Endothelial cell of umbilical vein (primary cell): ENCODE results near the gene SYNGR1. TPM values are rescaled to one million over a fixed set of nuclear protein-coding genes. Genes with fewer than 3 reads are reported as not detected.

Experiments
- BruUV-seq: library from RNA; stranded (reverse); fragments of 400-500 nt; replicated peaks from 2 replicates; lab custom pipeline; 2021; lab: Mats Ljungman, UMichigan
- CTCF ChIA-PET: fragments of 300-600, 350-600 bp; sonication (Branson Sonifier 250); formaldehyde crosslinking; loops from one replicate; lab custom pipeline; 2021; ENCODE audit warnings: antibody characterized with exemption, inconsistent platforms; lab: Charles Lee
- POLR2A ChIA-PET: fragments of 300-600, 350-600 bp; sonication (Branson Sonifier 250); formaldehyde crosslinking; loops from one replicate; lab custom pipeline; 2021; ENCODE audit warnings: antibody characterized with exemption, inconsistent platforms; lab: Charles Lee
- DNase-seq: peaks from one replicate; pipeline ENCODE4 v3.0.0-alpha.2; 2011; ENCODE audit warnings: low read depth, low spot score
- FAIRE-seq: peaks from 2 replicates; lab custom pipeline; 2011; peaks lifted over from hg19 to GRCh38; lab: Jason Lieb, UNC
- H2AFZ ChIP-seq: 2 replicates; pipeline ENCODE4 v1.6.0; 2012; ENCODE audit warnings: low read depth, low read length, control low read depth, inconsistent platforms
- H3K27ac ChIP-seq: 2 replicates; pipeline ENCODE4 v1.5.1; 2011; ENCODE audit warnings: low read depth, mild to moderate bottlenecking, control low read depth, low read length, moderate library complexity; ENCODE audit not compliant: insufficient read depth
- H3K27me3 ChIP-seq, 2 experiments: 2 replicates each; pipeline versions ENCODE4 v1.6.0 to v1.6.1; 2011; ENCODE audit warnings: low read length in 2 of 2, mixed read lengths in 1 of 2; ENCODE audit not compliant: control insufficient read depth in 2 of 2, insufficient read depth in 2 of 2
- H3K36me3 ChIP-seq, 2 experiments: 2 replicates in 1 of 2; 3 replicates in 1 of 2; pipeline ENCODE4 v1.5.1; 2011; ENCODE audit warnings: low read length in 2 of 2, mild to moderate bottlenecking in 1 of 2, moderate library complexity in 1 of 2; ENCODE audit not compliant: control insufficient read depth in 2 of 2, insufficient read depth in 2 of 2; ENCODE audit errors: extremely low read depth in 1 of 2
- H3K4me1 ChIP-seq: 3 replicates; pipeline ENCODE4 v1.5.1; 2011; ENCODE audit warnings: mild to moderate bottlenecking, low read length; ENCODE audit not compliant: control insufficient read depth, insufficient read depth; ENCODE audit errors: extremely low read depth
- H3K4me2 ChIP-seq: 2 replicates; pipeline ENCODE4 v1.6.1; 2011; ENCODE audit warnings: low read length, control low read depth, mixed read lengths; ENCODE audit not compliant: insufficient read depth
- H3K4me3 ChIP-seq, 3 experiments: fragments of 200-600 bp in 1 of 3; sonication (generic), shearing (Covaris generic) in 1 of 3; replicated peaks in 1 of 3; 2 replicates each; pipeline ENCODE4 v1.5.1; 2011 to 2016; ENCODE audit warnings: control low read depth in 3 of 3, low read length in 3 of 3, mild to moderate bottlenecking in 2 of 3, inconsistent platforms in 1 of 3, low read depth in 1 of 3, moderate library complexity in 1 of 3; ENCODE audit not compliant: insufficient read depth in 1 of 3
- H3K79me2 ChIP-seq: 2 replicates; pipeline ENCODE4 v1.6.0; 2012; ENCODE audit warnings: low read length, inconsistent platforms; ENCODE audit not compliant: control insufficient read depth, insufficient read depth
- H3K9ac ChIP-seq: replicated peaks from 2 replicates; pipeline ENCODE3; 2011; ENCODE audit warnings: low read length, control low read depth; ENCODE audit not compliant: insufficient read depth; ENCODE audit errors: extremely low read depth
- H3K9me1 ChIP-seq: replicated peaks from 3 replicates; pipeline ENCODE4 v1.6.0; 2011; ENCODE audit warnings: mild to moderate bottlenecking, low read length; ENCODE audit not compliant: control insufficient read depth, insufficient read depth; ENCODE audit errors: extremely low read depth
- H3K9me3 ChIP-seq: replicated peaks from 2 replicates; pipeline ENCODE4 v1.5.1; 2012; ENCODE audit warnings: low read length, inconsistent platforms; ENCODE audit not compliant: control insufficient read depth, insufficient read depth
- H4K20me1 ChIP-seq: replicated peaks from 2 replicates; pipeline ENCODE3; 2011; ENCODE audit warnings: mild to moderate bottlenecking, low read length; ENCODE audit not compliant: control insufficient read depth, insufficient read depth; ENCODE audit errors: extremely low read depth
- EZH2 ChIP-seq: IDR thresholded peaks from 2 replicates; pipeline ENCODE4 v1.6.1; 2012; ENCODE audit warnings: borderline replicate concordance, low read depth, mild to moderate bottlenecking, moderate library complexity, low read length, inconsistent platforms; ENCODE audit not compliant: severe bottlenecking
- FOS ChIP-seq: IDR thresholded peaks from 2 replicates; pipeline ENCODE4 v1.6.1; 2011; ENCODE audit warnings: mild to moderate bottlenecking, low read length, moderate library complexity, borderline replicate concordance; ENCODE audit not compliant: insufficient read depth
- GATA2 ChIP-seq: IDR thresholded peaks from 2 replicates; pipeline ENCODE4 v1.7.0; 2011; ENCODE audit warnings: low read depth, mild to moderate bottlenecking, moderate library complexity, mixed read lengths, low read length; ENCODE audit not compliant: insufficient read length, insufficient read depth
- JUN ChIP-seq: IDR thresholded peaks from 2 replicates; pipeline ENCODE4 v1.6.1; 2011; ENCODE audit warnings: borderline replicate concordance, low read depth; ENCODE audit not compliant: insufficient read length, insufficient read depth
- MYC ChIP-seq: IDR thresholded peaks from one replicate; pipeline ENCODE4 v1.6.1; 2011; ENCODE audit warnings: mild to moderate bottlenecking, low read depth, low read length
- POLR2A ChIP-seq: IDR thresholded peaks from 2 replicates; pipeline ENCODE4 v1.6.1; 2012; ENCODE audit warnings: low read depth, mild to moderate bottlenecking, control low read depth, low read length
- POLR2AphosphoS5 ChIP-seq: IDR thresholded peaks from 2 replicates; pipeline ENCODE4 v1.6.1; 2012; ENCODE audit warnings: low read depth, mild to moderate bottlenecking, control low read depth, low read length, moderate library complexity; ENCODE audit not compliant: insufficient read depth
- dilution Hi-C: fragments of 300-500 bp; cut with MboI; formaldehyde crosslinking; loops from one replicate; pipeline ENCODE4 v1.15.0; 2019; ENCODE audit warnings: low sequenced_read_pairs; ENCODE audit not compliant: extremely low pct_ligation_motif_present
- intact Hi-C: fragments of 100-400 bp; cut with micrococcal nuclease; formaldehyde crosslinking; loops from one replicate; pipeline ENCODE4 v1.10.0; 2022
- polyA plus RNA-seq, 4 experiments: library from polyadenylated mRNA; depleted of rRNA in 3 of 4; stranded (reverse) in 3 of 4; unstranded in 1 of 4; fragments of >200 nt; gene quantifications; 2 replicates each; pipeline versions ENCODE4 v1.2.1 to v1.2.3, GENCODE V29; 2011 to 2012; ENCODE audit warnings: missing spikeins in 1 of 4
- total RNA-seq: library from RNA; stranded (reverse); gene quantifications from 2 replicates; pipeline ENCODE4 v1.2.3, GENCODE V29; 2021
- TF ChIP-seq, protein P1 (sequence below): IDR thresholded peaks from 2 replicates; pipeline ENCODE4 v1.6.1; 2011; ENCODE audit not compliant: insufficient read depth, insufficient read length

The SYNGR1 gene
- total and polyA plus RNA-seq, 2 donors (not counting 3 experiments of a cell fraction or from before 2014, with no cell fraction given) = 3.8 to 10.2 TPM

DNA sequence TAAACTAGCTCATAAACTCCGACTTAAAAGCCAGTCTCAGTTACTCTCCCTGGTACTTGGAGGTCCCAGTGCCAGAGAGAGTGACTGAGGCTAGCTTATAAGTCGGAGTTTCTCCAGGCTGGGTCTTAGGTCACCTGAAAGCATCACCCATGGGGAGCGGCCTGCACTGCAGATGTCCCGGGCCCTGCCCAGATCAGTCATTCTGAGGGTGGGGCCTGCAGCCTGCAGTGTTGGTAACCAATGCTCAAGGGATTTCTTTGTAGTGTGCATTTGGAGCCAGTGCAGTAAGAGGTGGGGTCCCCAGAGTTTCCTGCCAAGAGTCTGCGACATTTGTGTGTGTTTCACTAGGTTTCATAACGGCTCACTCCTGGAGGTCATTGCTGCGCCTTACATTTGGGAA, 64.6 kb downstream of the SYNGR1 start:
- no peak for DNase-seq
- Histone ChIP-seq H2AFZ (no peak overlapping the region), H3K9ac (no peak overlapping the region), H3K27ac (no peak overlapping the region), H4K20me1 (no peaks in the 10 kb centered on the region), H3K27me3 (no peaks in the 10 kb centered on the region), H3K79me2 (no peaks in the 10 kb centered on the region), H3K36me3 (peaks cover 0 to 22% of the 10 kb centered on the region in 2 experiments), H3K4me1 (no peaks in the 10 kb centered on the region), H3K9me1 (no peaks in the 10 kb centered on the region), H3K4me3 (no peak overlapping the region), H3K9me3 (no peaks in the 10 kb centered on the region), H3K4me2 (no peak overlapping the region)
- BruUV-seq = no TSS peak
- no peak for FAIRE-seq
- ChIA-PET CTCF (interaction anchor here (1.5 kb wide), 1 partner anchor 14 kb away, joined by 4 read pairs; the partner anchor contains the start of gene TAB1), POLR2A (interaction anchor here (1.0 kb wide), 1 partner anchor 34 kb away, joined by 3 read pairs; no protein-coding TSS in a partner anchor)
- dilution Hi-C loops = no loop called here
- intact Hi-C loops = no loop called here
- no peak for TF ChIP-seq JUN

GRCh38 chr22:39414886-39415285, 65.1 kb downstream of the SYNGR1 start:
- dilution Hi-C loops (no loop called here), intact Hi-C loops (no loop called here)
- Histone ChIP-seq H3K27me3 (no peaks in the 10 kb centered on the region), H3K9me1 (no peaks in the 10 kb centered on the region), H3K9ac (no peak overlapping the region), H4K20me1 (no peaks in the 10 kb centered on the region), H3K79me2 (no peaks in the 10 kb centered on the region), H3K4me1 (no peaks in the 10 kb centered on the region), H3K4me2 (no peak overlapping the region), H3K27ac (no peak overlapping the region), H3K9me3 (no peaks in the 10 kb centered on the region), H2AFZ (no peak overlapping the region), H3K4me3 (no peak overlapping the region), H3K36me3 (peaks cover 0 to 25% of the 10 kb centered on the region in 2 experiments)
- BruUV-seq = no TSS peak
- TF ChIP-seq POLR2AphosphoS5 (no peak), FOS (no peak), EZH2 (no peak), GATA2 (no peak), JUN (no peak), POLR2A (no peak), MYC (no peak)
- TF ChIP-seq, protein P1, sequence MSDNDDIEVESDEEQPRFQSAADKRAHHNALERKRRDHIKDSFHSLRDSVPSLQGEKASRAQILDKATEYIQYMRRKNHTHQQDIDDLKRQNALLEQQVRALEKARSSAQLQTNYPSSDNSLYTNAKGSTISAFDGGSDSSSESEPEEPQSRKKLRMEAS = no peak
- CTCF ChIA-PET = interaction anchor here (1.5 kb wide), 1 partner anchor 15 kb away, joined by 4 read pairs; the partner anchor contains the start of gene TAB1
- DNase-seq (no peak), FAIRE-seq (no peak)
- POLR2A ChIA-PET = no interaction called here
